Suprapubic skin (tissue), 4 donors: ENCODE results near the gene LRP1B. TPM values are rescaled to one million over a fixed set of nuclear protein-coding genes. Genes with fewer than 3 reads are reported as not detected.

ENCODE experiments used
- DNase-seq, 2 donors: peaks; one replicate each; pipeline ENCODE4 v3.0.0-alpha.2; 2019; ENCODE audit warnings: low spot score in 2 of 2
- H3K27ac ChIP-seq: fragments of 200-600 bp; sonication (generic); one replicate; pipeline ENCODE4 v1.5.1; 2019
- H3K27me3 ChIP-seq: fragments of 200-600 bp; sonication (generic); one replicate; pipeline ENCODE4 v1.5.1; 2019
- H3K36me3 ChIP-seq: fragments of 200-600 bp; sonication (generic); one replicate; pipeline ENCODE4 v1.5.1; 2019
- H3K4me1 ChIP-seq: fragments of 200-600 bp; sonication (generic); one replicate; pipeline ENCODE4 v1.5.1; 2019
- H3K4me3 ChIP-seq: fragments of 200-600 bp; sonication (generic); one replicate; pipeline ENCODE4 v1.5.1; 2019; ENCODE audit warnings: mild to moderate bottlenecking
- H3K9me3 ChIP-seq: fragments of 200-600 bp; sonication (generic); one replicate; pipeline ENCODE4 v1.5.1; 2019
- CTCF ChIP-seq, 2 donors: fragments of 200-600 bp in 1 of 2; fragments of 450-650 bp in 1 of 2; sonication (generic) in 1 of 2; IDR thresholded peaks; one replicate each; pipeline ENCODE4 v1.5.1; 2016 to 2019; ENCODE audit warnings: antibody characterized with exemption in 2 of 2, mild to moderate bottlenecking in 1 of 2, moderate library complexity in 1 of 2
- EP300 ChIP-seq: sonication (generic); formaldehyde crosslinking; IDR thresholded peaks from one replicate; pipeline ENCODE4 v1.6.1; 2017; ENCODE audit warnings: antibody characterized with exemption
- POLR2A ChIP-seq, 2 donors: fragments of 450-650 bp; IDR thresholded peaks; one replicate each; pipeline ENCODE4 v1.6.1; 2017; ENCODE audit warnings: antibody characterized with exemption in 2 of 2, mild to moderate bottlenecking in 2 of 2, moderate library complexity in 2 of 2
- POLR2AphosphoS5 ChIP-seq, 3 donors: sonication (generic); formaldehyde crosslinking; IDR thresholded peaks; one replicate each; pipeline ENCODE4 v1.6.1; 2017; ENCODE audit warnings: antibody characterized with exemption in 3 of 3
- WGBS: methylation state at CpG from one replicate; pipeline ENCODE4 v1.1.5; 2018; 5-methylcytosine and 5-hydroxymethylcytosine counted together
- total RNA-seq, 4 donors: library from RNA; depleted of rRNA; stranded (reverse); fragments of >200 nt; gene quantifications; one replicate each; pipeline ENCODE4 v1.1.0, GENCODE V29; 2016

LRP1B gene
- total RNA-seq, 4 donors from 2014 or later, result 0.11 to 2.7 (median 1.3) TPM

- Histone ChIP-seq H3K4me3 (no peak overlapping the region), H3K27me3 (no peaks in the 10 kb centered on the region), H3K9me3 (no peaks in the 10 kb centered on the region), H3K4me1 (no peaks in the 10 kb centered on the region), H3K27ac (no peak overlapping the region), H3K36me3 (no peaks in the 10 kb centered on the region)
- TF ChIP-seq POLR2A (IDR thresholded peaks at IDR 0.05) (no peak), EP300 (no peak), CTCF (IDR thresholded peaks at IDR 0.05) (no peak), POLR2AphosphoS5 (IDR thresholded peaks at IDR 0.05) (no peak)
- 58% methylated on average over 3 of the region's 3 CpGs for WGBS
- DNase-seq, result no peak
Observed at GRCh38 chr2:141630407-141630930, 500.3 kb downstream of the LRP1B start.

- Histone ChIP-seq H3K9me3 (no peaks in the 10 kb centered on the region), H3K27ac (no peak overlapping the region), H3K4me1 (no peaks in the 10 kb centered on the region), H3K27me3 (no peaks in the 10 kb centered on the region), H3K36me3 (no peaks in the 10 kb centered on the region), H3K4me3 (no peak overlapping the region)
- no peak for DNase-seq
- no peak for TF ChIP-seq CTCF (IDR thresholded peaks at IDR 0.05)
- TF ChIP-seq POLR2A (IDR thresholded peaks at IDR 0.05), result no peak
- TF ChIP-seq POLR2AphosphoS5 (IDR thresholded peaks at IDR 0.05), result no peak
- TF ChIP-seq EP300, result no peak
Observed at GRCh38 chr2:141620372-141620771, 510.4 kb downstream of the LRP1B start.

- Histone ChIP-seq H3K27ac (no peak overlapping the region), H3K9me3 (no peaks in the 10 kb centered on the region), H3K4me3 (no peak overlapping the region), H3K36me3 (no peaks in the 10 kb centered on the region), H3K27me3 (no peaks in the 10 kb centered on the region), H3K4me1 (no peaks in the 10 kb centered on the region)
- TF ChIP-seq CTCF (IDR thresholded peaks at IDR 0.05) (no peak), EP300 (no peak), POLR2AphosphoS5 (IDR thresholded peaks at IDR 0.05) (no peak), POLR2A (IDR thresholded peaks at IDR 0.05) (no peak)
- no peak for DNase-seq
- 85% methylated on average over 2 of the region's 2 CpGs for WGBS
Observed at GRCh38 chr2:141618457-141618856, 512.4 kb downstream of the LRP1B start.

- Histone ChIP-seq H3K27me3 (no peaks in the 10 kb centered on the region), H3K9me3 (no peaks in the 10 kb centered on the region)
Observed at GRCh38 chr2:141611981-141612380, 518.8 kb downstream of the LRP1B start.

GRCh38 chr2:141611176-141611571 is 519.6 kb downstream of the LRP1B start:
- WGBS, result 35% methylated on average over 1 of the region's 1 CpG
- Histone ChIP-seq H3K4me3 (no peak overlapping the region), H3K9me3 (no peaks in the 10 kb centered on the region), H3K4me1 (no peaks in the 10 kb centered on the region), H3K27ac (no peak overlapping the region), H3K36me3 (no peaks in the 10 kb centered on the region), H3K27me3 (no peaks in the 10 kb centered on the region)
- no peak for TF ChIP-seq POLR2A (IDR thresholded peaks at IDR 0.05)
- no peak for TF ChIP-seq EP300
- no peak for TF ChIP-seq POLR2AphosphoS5 (IDR thresholded peaks at IDR 0.05)
- no peak for TF ChIP-seq CTCF (IDR thresholded peaks at IDR 0.05)
- DNase-seq, result no peak

More at GRCh38 chr2:141611981-141612380, 518.8 kb downstream of the LRP1B start:
- H3K4me1 ChIP-seq, result no peaks in the 10 kb centered on the region
- no peak overlapping the region for H3K27ac ChIP-seq
- no peaks in the 10 kb centered on the region for H3K36me3 ChIP-seq
- WGBS, result 71% methylated on average over 1 of the region's 1 CpG
- no peak for DNase-seq
- no peak overlapping the region for H3K4me3 ChIP-seq
- TF ChIP-seq POLR2A (IDR thresholded peaks at IDR 0.05) (no peak), POLR2AphosphoS5 (IDR thresholded peaks at IDR 0.05) (no peak), EP300 (no peak), CTCF (IDR thresholded peaks at IDR 0.05) (no peak)
